Measurements from ENCODE around the gene DVL1. TPM values are rescaled to one million over a fixed set of nuclear protein-coding genes. Genes with fewer than 3 reads are reported as not detected.

DVL1 gene
- total and polyA plus RNA-seq, 2 of the 13 experiments (the other 11 are each of a cell fraction or from before 2014, with no cell fraction given), result 30.8 to 60.4 TPM

DNA sequence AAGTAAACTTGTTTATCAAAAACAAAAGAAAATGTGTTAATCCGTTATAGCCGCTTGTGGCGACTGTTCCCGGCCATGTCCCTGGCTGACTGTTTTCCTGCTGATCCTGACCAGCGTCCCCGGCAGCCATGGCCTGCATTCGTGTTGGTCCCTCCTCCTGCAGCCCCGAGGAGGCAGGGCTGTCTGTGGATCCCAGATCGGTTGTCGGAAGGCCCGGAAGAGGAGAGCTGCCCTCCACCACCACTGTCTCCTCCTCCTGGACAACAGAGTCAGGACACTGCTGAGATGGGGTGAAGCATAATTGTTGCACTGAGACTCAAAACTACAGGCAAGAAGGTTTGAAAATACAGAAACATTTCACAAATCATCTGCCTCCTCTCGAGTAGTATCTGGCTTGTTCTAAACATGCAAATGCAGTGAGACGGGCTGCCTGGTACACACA lies 12.8 kb upstream of the DVL1 start (continued):
- TF ChIP-seq ZNF737 (CRISPR knock-in tag; IDR thresholded peaks at IDR 0.05; ENCODE audit: borderline replicate concordance) (no peak), ZNF619 (CRISPR knock-in tag; IDR thresholded peaks at IDR 0.05) (no peak), AKAP8 (CRISPR knock-in tag; IDR thresholded peaks at IDR 0.05) (peak; percentile 63; the same call in 1 of the 2 replicates), MEIS1 (CRISPR knock-in tag; IDR thresholded peaks at IDR 0.05; ENCODE audit: borderline replicate concordance) (0 out of 2 replicates have a peak, but pooled peaks have one; percentile 33), NPAS2 (CRISPR knock-in tag; IDR thresholded peaks at IDR 0.05; ENCODE audit: borderline replicate concordance) (no peak), MYC (CRISPR knock-in tag; IDR thresholded peaks at IDR 0.05; ENCODE audit: borderline replicate concordance) (no peak), EEA1 (CRISPR knock-in tag; IDR thresholded peaks at IDR 0.05; ENCODE audit: borderline replicate concordance) (no peak), NR3C1 (CRISPR knock-in tag; IDR thresholded peaks at IDR 0.05) (no peak), ZNF780A (CRISPR knock-in tag; IDR thresholded peaks at IDR 0.05) (no peak), ZBTB7A (CRISPR knock-in tag; IDR thresholded peaks at IDR 0.05) (no peak), FOXJ3 (CRISPR knock-in tag; IDR thresholded peaks at IDR 0.05; ENCODE audit: borderline replicate concordance) (no peak), YEATS4 (CRISPR knock-in tag; IDR thresholded peaks at IDR 0.05; ENCODE audit: borderline replicate concordance) (no peak), ARNT (IDR thresholded peaks at IDR 0.05) (no peak), ZNF83 (CRISPR knock-in tag; IDR thresholded peaks at IDR 0.05; ENCODE audit: borderline replicate concordance) (no peak), SMC3 (IDR thresholded peaks at IDR 0.05; ENCODE audit: low read length) (peak; percentile 19; the same call in 1 of the 2 replicates), ZNF768 (CRISPR knock-in tag; IDR thresholded peaks at IDR 0.05) (no peak), NCOA5 (CRISPR knock-in tag; IDR thresholded peaks at IDR 0.05) (no peak)
- TF ChIP-seq, protein P1, sequence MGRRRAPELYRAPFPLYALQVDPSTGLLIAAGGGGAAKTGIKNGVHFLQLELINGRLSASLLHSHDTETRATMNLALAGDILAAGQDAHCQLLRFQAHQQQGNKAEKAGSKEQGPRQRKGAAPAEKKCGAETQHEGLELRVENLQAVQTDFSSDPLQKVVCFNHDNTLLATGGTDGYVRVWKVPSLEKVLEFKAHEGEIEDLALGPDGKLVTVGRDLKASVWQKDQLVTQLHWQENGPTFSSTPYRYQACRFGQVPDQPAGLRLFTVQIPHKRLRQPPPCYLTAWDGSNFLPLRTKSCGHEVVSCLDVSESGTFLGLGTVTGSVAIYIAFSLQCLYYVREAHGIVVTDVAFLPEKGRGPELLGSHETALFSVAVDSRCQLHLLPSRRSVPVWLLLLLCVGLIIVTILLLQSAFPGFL (CRISPR knock-in tag; IDR thresholded peaks at IDR 0.05), result no peak
- TF ChIP-seq, protein P2, sequence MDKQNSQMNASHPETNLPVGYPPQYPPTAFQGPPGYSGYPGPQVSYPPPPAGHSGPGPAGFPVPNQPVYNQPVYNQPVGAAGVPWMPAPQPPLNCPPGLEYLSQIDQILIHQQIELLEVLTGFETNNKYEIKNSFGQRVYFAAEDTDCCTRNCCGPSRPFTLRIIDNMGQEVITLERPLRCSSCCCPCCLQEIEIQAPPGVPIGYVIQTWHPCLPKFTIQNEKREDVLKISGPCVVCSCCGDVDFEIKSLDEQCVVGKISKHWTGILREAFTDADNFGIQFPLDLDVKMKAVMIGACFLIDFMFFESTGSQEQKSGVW (CRISPR knock-in tag; IDR thresholded peaks at IDR 0.05; ENCODE audit: borderline replicate concordance), result no peak
- TF ChIP-seq, protein P3, sequence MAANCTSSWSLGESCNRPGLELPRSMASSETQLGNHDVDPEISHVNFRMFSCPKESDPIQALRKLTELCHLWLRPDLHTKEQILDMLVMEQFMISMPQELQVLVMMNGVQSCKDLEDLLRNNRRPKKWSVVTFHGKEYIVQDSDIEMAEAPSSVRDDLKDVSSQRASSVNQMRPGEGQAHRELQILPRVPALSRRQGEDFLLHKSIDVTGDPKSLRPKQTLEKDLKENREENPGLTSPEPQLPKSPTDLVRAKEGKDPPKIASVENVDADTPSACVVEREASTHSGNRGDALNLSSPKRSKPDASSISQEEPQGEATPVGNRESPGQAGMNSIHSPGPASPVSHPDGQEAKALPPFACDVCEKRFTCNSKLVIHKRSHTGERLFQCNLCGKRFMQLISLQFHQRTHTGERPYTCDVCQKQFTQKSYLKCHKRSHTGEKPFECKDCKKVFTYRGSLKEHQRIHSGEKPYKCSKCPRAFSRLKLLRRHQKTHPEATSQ (CRISPR knock-in tag; IDR thresholded peaks at IDR 0.05; ENCODE audit: borderline replicate concordance), result no peak
- TF ChIP-seq, protein P4, sequence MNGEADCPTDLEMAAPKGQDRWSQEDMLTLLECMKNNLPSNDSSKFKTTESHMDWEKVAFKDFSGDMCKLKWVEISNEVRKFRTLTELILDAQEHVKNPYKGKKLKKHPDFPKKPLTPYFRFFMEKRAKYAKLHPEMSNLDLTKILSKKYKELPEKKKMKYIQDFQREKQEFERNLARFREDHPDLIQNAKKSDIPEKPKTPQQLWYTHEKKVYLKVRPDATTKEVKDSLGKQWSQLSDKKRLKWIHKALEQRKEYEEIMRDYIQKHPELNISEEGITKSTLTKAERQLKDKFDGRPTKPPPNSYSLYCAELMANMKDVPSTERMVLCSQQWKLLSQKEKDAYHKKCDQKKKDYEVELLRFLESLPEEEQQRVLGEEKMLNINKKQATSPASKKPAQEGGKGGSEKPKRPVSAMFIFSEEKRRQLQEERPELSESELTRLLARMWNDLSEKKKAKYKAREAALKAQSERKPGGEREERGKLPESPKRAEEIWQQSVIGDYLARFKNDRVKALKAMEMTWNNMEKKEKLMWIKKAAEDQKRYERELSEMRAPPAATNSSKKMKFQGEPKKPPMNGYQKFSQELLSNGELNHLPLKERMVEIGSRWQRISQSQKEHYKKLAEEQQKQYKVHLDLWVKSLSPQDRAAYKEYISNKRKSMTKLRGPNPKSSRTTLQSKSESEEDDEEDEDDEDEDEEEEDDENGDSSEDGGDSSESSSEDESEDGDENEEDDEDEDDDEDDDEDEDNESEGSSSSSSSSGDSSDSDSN (CRISPR knock-in tag; IDR thresholded peaks at IDR 0.05), result peak; percentile 90
- TF ChIP-seq, protein P5, sequence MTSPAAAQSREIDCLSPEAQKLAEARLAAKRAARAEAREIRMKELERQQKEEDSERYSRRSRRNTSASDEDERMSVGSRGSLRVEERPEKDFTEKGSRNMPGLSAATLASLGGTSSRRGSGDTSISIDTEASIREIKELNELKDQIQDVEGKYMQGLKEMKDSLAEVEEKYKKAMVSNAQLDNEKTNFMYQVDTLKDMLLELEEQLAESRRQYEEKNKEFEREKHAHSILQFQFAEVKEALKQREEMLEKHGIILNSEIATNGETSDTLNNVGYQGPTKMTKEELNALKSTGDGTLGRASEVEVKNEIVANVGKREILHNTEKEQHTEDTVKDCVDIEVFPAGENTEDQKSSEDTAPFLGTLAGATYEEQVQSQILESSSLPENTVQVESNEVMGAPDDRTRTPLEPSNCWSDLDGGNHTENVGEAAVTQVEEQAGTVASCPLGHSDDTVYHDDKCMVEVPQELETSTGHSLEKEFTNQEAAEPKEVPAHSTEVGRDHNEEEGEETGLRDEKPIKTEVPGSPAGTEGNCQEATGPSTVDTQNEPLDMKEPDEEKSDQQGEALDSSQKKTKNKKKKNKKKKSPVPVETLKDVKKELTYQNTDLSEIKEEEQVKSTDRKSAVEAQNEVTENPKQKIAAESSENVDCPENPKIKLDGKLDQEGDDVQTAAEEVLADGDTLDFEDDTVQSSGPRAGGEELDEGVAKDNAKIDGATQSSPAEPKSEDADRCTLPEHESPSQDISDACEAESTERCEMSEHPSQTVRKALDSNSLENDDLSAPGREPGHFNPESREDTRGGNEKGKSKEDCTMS (CRISPR knock-in tag; conservative IDR thresholded peaks at IDR 0.05), result no peak
- TF ChIP-seq, protein P6, sequence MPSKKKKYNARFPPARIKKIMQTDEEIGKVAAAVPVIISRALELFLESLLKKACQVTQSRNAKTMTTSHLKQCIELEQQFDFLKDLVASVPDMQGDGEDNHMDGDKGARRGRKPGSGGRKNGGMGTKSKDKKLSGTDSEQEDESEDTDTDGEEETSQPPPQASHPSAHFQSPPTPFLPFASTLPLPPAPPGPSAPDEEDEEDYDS (CRISPR knock-in tag; IDR thresholded peaks at IDR 0.05), result peak; percentile 33

Data from HepG2 (cell line).